Ascending aorta (tissue), 2 donors: ENCODE data around the gene FARP1. TPM values are rescaled to one million over a fixed set of nuclear protein-coding genes. Genes with fewer than 3 reads are reported as not detected.

Source experiments
- DNase-seq, 2 donors: peaks; one replicate each; pipeline ENCODE4 v3.0.0-alpha.2; 2019; ENCODE audit warnings: low spot score in 2 of 2
- H3K27ac ChIP-seq, 2 donors: fragments of 200-600 bp; sonication (generic); one replicate each; pipeline ENCODE4 v1.5.1; 2016 to 2017; ENCODE audit warnings: mild to moderate bottlenecking in 1 of 2
- H3K27me3 ChIP-seq: fragments of 200-600 bp; sonication (generic); one replicate; pipeline ENCODE4 v1.5.1; 2017
- H3K36me3 ChIP-seq, 2 donors: fragments of 200-600 bp; sonication (generic); one replicate each; pipeline ENCODE4 v1.5.1; 2016
- H3K4me1 ChIP-seq, 2 donors: fragments of 200-600 bp; sonication (generic); one replicate each; pipeline ENCODE4 v1.5.1; 2016 to 2017; ENCODE audit warnings: mild to moderate bottlenecking in 1 of 2
- H3K4me3 ChIP-seq, 2 donors: fragments of 200-600 bp; sonication (generic); one replicate each; pipeline ENCODE4 v1.5.1; 2016 to 2017; ENCODE audit warnings: mild to moderate bottlenecking in 1 of 2
- H3K9me3 ChIP-seq, 2 donors: fragments of 200-600 bp; sonication (generic); one replicate each; pipeline ENCODE4 v1.5.1; 2016
- intact Hi-C: fragments of 100-400 bp; cut with DNase I; formaldehyde crosslinking; loops from one replicate; pipeline ENCODE4 v1.15.1; 2023
- total RNA-seq: library from RNA; depleted of rRNA; stranded (reverse); fragments of >200 nt; gene quantifications from one replicate; pipeline ENCODE4 v1.1.0, GENCODE V29; 2016
- TF ChIP-seq, protein P1 (sequence below), 3 experiments: fragments of 200-600 bp in 2 of 3; fragments of 450-650 bp in 1 of 3; sonication (generic) in 2 of 3; IDR thresholded peaks; one replicate each; pipeline ENCODE4 v1.5.1; 2016 to 2019; ENCODE audit warnings: antibody characterized with exemption in 3 of 3, mild to moderate bottlenecking in 1 of 3, moderate library complexity in 1 of 3

Gene FARP1
- total RNA-seq, 1 donor from 2014 or later, result 80.8 TPM

DNA sequence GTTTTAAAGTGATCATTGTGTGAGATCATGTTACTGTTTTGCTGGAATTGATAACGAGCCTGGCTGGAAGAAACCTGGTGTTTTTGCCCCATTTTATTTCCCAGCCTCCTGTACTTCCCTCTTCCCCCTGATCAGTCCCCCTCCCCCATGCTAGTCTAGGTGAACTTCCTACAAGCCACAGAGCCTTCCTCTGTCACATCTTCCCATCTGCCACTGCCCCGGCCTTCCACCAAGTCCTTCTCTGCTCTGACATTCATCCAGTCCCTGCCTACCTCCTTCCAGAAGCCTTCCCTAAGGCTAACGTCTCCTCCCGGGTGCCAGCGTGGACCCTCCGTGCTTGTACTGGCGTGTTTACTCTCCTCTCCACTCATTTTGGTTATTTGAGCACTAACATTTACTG is 14.3 kb downstream of the FARP1 start:
- Histone ChIP-seq H3K36me3 (no peaks in the 10 kb centered on the region), H3K27ac (no peak overlapping the region), H3K27me3 (no peaks in the 10 kb centered on the region), H3K4me3 (no peak overlapping the region), H3K9me3 (no peaks in the 10 kb centered on the region), H3K4me1 (no peaks in the 10 kb centered on the region)
- intact Hi-C loops, result no loop called here
- TF ChIP-seq, protein P1, sequence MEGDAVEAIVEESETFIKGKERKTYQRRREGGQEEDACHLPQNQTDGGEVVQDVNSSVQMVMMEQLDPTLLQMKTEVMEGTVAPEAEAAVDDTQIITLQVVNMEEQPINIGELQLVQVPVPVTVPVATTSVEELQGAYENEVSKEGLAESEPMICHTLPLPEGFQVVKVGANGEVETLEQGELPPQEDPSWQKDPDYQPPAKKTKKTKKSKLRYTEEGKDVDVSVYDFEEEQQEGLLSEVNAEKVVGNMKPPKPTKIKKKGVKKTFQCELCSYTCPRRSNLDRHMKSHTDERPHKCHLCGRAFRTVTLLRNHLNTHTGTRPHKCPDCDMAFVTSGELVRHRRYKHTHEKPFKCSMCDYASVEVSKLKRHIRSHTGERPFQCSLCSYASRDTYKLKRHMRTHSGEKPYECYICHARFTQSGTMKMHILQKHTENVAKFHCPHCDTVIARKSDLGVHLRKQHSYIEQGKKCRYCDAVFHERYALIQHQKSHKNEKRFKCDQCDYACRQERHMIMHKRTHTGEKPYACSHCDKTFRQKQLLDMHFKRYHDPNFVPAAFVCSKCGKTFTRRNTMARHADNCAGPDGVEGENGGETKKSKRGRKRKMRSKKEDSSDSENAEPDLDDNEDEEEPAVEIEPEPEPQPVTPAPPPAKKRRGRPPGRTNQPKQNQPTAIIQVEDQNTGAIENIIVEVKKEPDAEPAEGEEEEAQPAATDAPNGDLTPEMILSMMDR (IDR thresholded peaks at IDR 0.05), result no peak
- no peak for DNase-seq

DNA sequence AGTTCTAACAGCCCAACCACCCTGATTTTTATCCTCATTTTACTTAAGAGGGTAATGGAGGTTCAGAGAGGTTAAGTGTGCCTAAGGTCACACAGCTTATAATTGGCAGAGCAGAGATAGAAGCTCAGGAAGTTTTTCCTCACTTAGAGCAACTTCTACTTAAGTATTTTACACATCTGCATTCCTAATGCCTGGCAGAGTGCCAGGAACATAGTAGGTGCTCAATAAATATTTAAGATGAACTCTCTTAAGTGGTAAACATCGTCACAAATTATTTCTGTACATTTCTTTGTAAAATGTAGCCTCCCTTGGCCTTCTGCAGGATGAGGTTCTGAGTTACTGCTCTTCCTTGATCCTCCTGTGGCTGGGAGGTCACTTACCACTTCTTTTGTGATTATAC is 14.7 kb downstream of the FARP1 start:
- Histone ChIP-seq H3K9me3 (no peaks in the 10 kb centered on the region), H3K4me3 (no peak overlapping the region), H3K36me3 (no peaks in the 10 kb centered on the region), H3K27me3 (no peaks in the 10 kb centered on the region), H3K27ac (no peak overlapping the region), H3K4me1 (no peaks in the 10 kb centered on the region)
- TF ChIP-seq, protein P1 (IDR thresholded peaks at IDR 0.05), result no peak
- intact Hi-C loops, result no loop called here
- no peak for DNase-seq

DNA sequence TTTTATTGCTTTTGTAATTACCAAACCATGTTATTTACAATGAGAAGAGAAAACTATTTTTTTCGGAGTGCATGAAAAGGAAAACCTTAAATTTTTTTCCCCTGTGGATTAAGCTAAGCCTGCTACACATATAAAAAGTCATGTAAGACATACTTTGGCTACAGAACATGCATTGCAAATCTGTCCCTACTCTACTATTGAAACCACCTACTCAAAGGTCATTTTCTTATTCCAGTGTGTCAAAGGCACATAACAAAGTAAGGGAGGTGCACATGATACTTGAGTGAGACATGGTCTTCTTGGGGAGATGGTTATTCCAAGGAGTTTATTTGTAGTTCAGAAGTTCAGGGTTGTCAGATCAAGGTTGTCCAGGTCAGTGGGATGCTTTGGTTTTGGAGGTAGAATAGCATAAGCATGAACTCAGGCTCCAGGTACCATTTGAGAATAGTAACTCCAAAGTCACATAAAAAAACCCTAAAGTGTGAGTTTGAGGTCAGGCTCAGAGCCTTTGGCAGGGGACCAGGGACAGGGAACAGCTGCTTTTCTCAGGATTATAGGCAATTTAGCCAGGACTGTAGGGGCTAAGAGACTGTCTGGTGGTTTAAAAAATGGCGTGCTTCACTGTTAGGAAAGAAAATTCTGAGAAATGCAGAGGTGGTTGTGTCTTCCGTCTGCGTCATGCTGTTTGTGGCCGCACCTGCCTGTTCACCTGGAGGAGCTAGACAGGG is 15.4 kb downstream of the FARP1 start:
- Histone ChIP-seq H3K27ac (no peak overlapping the region), H3K27me3 (no peaks in the 10 kb centered on the region), H3K4me3 (no peak overlapping the region), H3K9me3 (no peaks in the 10 kb centered on the region), H3K4me1 (no peaks in the 10 kb centered on the region), H3K36me3 (no peaks in the 10 kb centered on the region)
- intact Hi-C loops, result no loop called here
- no peak for DNase-seq
- TF ChIP-seq, protein P1 (IDR thresholded peaks at IDR 0.05), result no peak

DNA sequence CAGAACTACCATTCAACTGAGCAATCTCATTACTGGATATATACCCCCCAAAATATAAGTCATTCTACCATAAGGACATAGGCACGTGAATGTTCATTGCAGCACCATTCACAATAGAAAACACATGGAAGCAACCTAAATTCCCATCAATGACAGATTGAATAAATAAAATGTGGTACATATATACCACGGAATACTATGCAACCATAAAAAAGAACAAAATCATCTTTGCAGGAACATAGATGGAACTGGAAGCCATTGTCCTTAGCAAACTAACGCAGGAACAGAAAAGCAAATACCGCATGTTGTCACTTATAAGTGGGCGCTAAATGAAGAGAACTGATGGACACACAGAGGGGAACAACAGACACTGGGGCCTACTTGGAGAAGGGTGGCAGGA is 20.0 kb downstream of the FARP1 start:
- Histone ChIP-seq H3K9me3 (no peaks in the 10 kb centered on the region), H3K27me3 (no peaks in the 10 kb centered on the region), H3K4me1 (no peaks in the 10 kb centered on the region), H3K27ac (no peak overlapping the region), H3K4me3 (no peak overlapping the region), H3K36me3 (no peaks in the 10 kb centered on the region)
- DNase-seq, result no peak
- TF ChIP-seq, protein P1 (IDR thresholded peaks at IDR 0.05), result no peak
- intact Hi-C loops, result no loop called here

DNA sequence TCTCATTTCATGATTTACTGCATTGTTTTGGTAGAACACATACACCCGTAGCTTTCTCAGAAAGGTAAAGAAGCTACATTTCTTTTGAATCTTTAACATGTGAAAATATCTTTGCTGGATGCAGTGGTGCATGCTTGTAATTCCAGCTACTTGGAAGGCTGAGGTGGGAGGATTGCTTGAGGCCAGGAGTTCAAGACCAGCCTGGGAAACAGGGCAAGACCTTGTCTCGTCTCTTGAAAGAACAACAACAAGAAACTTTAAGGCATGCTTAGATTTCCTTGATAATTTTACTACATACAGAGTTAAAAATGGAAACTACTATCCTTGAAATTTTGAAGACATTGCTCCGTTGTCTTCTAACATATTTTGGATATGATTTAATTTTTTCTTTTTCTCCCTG is 26.4 kb downstream of the FARP1 start:
- Histone ChIP-seq H3K4me3 (no peak overlapping the region), H3K4me1 (peaks cover 3 to 15% of the 10 kb centered on the region in 2 donors), H3K36me3 (no peaks in the 10 kb centered on the region), H3K9me3 (no peaks in the 10 kb centered on the region), H3K27ac (no peak overlapping the region), H3K27me3 (no peaks in the 10 kb centered on the region)
- DNase-seq, result no peak
- TF ChIP-seq, protein P1 (IDR thresholded peaks at IDR 0.05), result no peak
- intact Hi-C loops, result no loop called here
